ENCODE measurements around the gene IFI6. TPM values are rescaled to one million over a fixed set of nuclear protein-coding genes. Genes with fewer than 3 reads are reported as not detected.
"Not testable (repeated sequence)": the region's sequence is repeated elsewhere in the genome, so short reads cannot be mapped to it uniquely, and the experiment has no call there.

The IFI6 gene
- total RNA-seq, 1 donor from 2014 or later: 35.0 TPM

- intact Hi-C loops (cut with micrococcal nuclease): no loop called here
- H3K4me3 Mint-ChIP-seq (ENCODE audit: low read depth): no peak overlapping the region
- no peaks in the 10 kb centered on the region for H3K36me3 Mint-ChIP-seq (ENCODE audit: low read depth)
- H3K27me3 Mint-ChIP-seq (ENCODE audit: low read depth): no peaks in the 10 kb centered on the region
- H3K9me3 Mint-ChIP-seq: no peaks in the 10 kb centered on the region
- peaks cover 40% of the 10 kb centered on the region for H3K4me1 Mint-ChIP-seq (ENCODE audit: low read depth)
- DNase-seq (ENCODE audit: low spot score): no peak
- no peak overlapping the region for H3K27ac Mint-ChIP-seq
These were observed 44.9 kb downstream of the IFI6 start for GRCh38 chr1:27627061-27627460.

GRCh38 chr1:27626031-27626935, 45.7 kb downstream of the IFI6 start:
- no peak for DNase-seq (ENCODE audit: low spot score)
- Mint-ChIP-seq H3K36me3 (ENCODE audit: low read depth) (no peaks in the 10 kb centered on the region), H3K9me3 (no peaks in the 10 kb centered on the region), H3K27ac (no peak overlapping the region), H3K4me1 (ENCODE audit: low read depth) (peaks cover 32% of the 10 kb centered on the region), H3K4me3 (ENCODE audit: low read depth) (no peak overlapping the region), H3K27me3 (ENCODE audit: low read depth) (no peaks in the 10 kb centered on the region)
- intact Hi-C loops (cut with micrococcal nuclease): no loop called here

GRCh38 chr1:27624467-27625178, 47.4 kb downstream of the IFI6 start:
- Mint-ChIP-seq H3K27ac (no peak overlapping the region), H3K9me3 (no peaks in the 10 kb centered on the region), H3K36me3 (ENCODE audit: low read depth) (no peaks in the 10 kb centered on the region), H3K4me1 (ENCODE audit: low read depth) (peaks cover 26% of the 10 kb centered on the region), H3K4me3 (ENCODE audit: low read depth) (no peak overlapping the region), H3K27me3 (ENCODE audit: low read depth) (no peaks in the 10 kb centered on the region)
- intact Hi-C loops (cut with micrococcal nuclease): no loop called here
- no peak for DNase-seq (ENCODE audit: low spot score)

GRCh38 chr1:27623327-27624212, 48.4 kb downstream of the IFI6 start:
- peaks cover 24% of the 10 kb centered on the region for H3K4me1 Mint-ChIP-seq (ENCODE audit: low read depth)
- H3K4me3 Mint-ChIP-seq (ENCODE audit: low read depth): no peak overlapping the region
- H3K9me3 Mint-ChIP-seq: no peaks in the 10 kb centered on the region
- intact Hi-C loops (cut with micrococcal nuclease): no loop called here
- no peak overlapping the region for H3K27ac Mint-ChIP-seq
- no peaks in the 10 kb centered on the region for H3K27me3 Mint-ChIP-seq (ENCODE audit: low read depth)
- no peak for DNase-seq (ENCODE audit: low spot score)
- no peaks in the 10 kb centered on the region for H3K36me3 Mint-ChIP-seq (ENCODE audit: low read depth)

- H3K36me3 Mint-ChIP-seq (ENCODE audit: low read depth): no peaks in the 10 kb centered on the region
- no peak overlapping the region for H3K27ac Mint-ChIP-seq
- no peak overlapping the region for H3K4me3 Mint-ChIP-seq (ENCODE audit: low read depth)
- intact Hi-C loops (cut with micrococcal nuclease): no loop called here
- no peak for DNase-seq (ENCODE audit: low spot score)
- peaks cover 31% of the 10 kb centered on the region for H3K4me1 Mint-ChIP-seq (ENCODE audit: low read depth)
- no peaks in the 10 kb centered on the region for H3K9me3 Mint-ChIP-seq
- H3K27me3 Mint-ChIP-seq (ENCODE audit: low read depth): no peaks in the 10 kb centered on the region
These were observed 49.2 kb downstream of the IFI6 start for GRCh38 chr1:27622828-27623227.

- no peak overlapping the region for H3K27ac Mint-ChIP-seq
- H3K4me1 Mint-ChIP-seq (ENCODE audit: low read depth): peaks cover 40% of the 10 kb centered on the region
- H3K4me3 Mint-ChIP-seq (ENCODE audit: low read depth): no peak overlapping the region
These were observed 50.7 kb downstream of the IFI6 start for GRCh38 chr1:27621051-27621920.

GRCh38 chr1:27619782-27620438, 52.1 kb downstream of the IFI6 start:
- H3K9me3 Mint-ChIP-seq; H3K27me3 Mint-ChIP-seq (ENCODE audit: low read depth); H3K4me3 Mint-ChIP-seq (ENCODE audit: low read depth); intact Hi-C loops (cut with micrococcal nuclease); DNase-seq (ENCODE audit: low spot score); H3K36me3 Mint-ChIP-seq (ENCODE audit: low read depth): not testable (repeated sequence)
- H3K4me1 Mint-ChIP-seq (ENCODE audit: low read depth): peaks cover 39% of the 10 kb centered on the region
- H3K27ac Mint-ChIP-seq: peak overlapping the region; percentile 31

More at GRCh38 chr1:27621051-27621920, 50.7 kb downstream of the IFI6 start:
- DNase-seq (ENCODE audit: low spot score): no peak
- H3K36me3 Mint-ChIP-seq (ENCODE audit: low read depth): no peaks in the 10 kb centered on the region
- H3K9me3 Mint-ChIP-seq: no peaks in the 10 kb centered on the region
- intact Hi-C loops (cut with micrococcal nuclease): no loop called here
- no peaks in the 10 kb centered on the region for H3K27me3 Mint-ChIP-seq (ENCODE audit: low read depth)

- intact Hi-C loops (cut with micrococcal nuclease): no loop called here
- no peak for DNase-seq (ENCODE audit: low spot score)
- Mint-ChIP-seq H3K9me3 (no peaks in the 10 kb centered on the region), H3K27me3 (ENCODE audit: low read depth) (no peaks in the 10 kb centered on the region), H3K27ac (peak overlapping the region; percentile 69), H3K36me3 (ENCODE audit: low read depth) (no peaks in the 10 kb centered on the region), H3K4me1 (ENCODE audit: low read depth) (peaks cover 42% of the 10 kb centered on the region), H3K4me3 (ENCODE audit: low read depth) (no peak overlapping the region)
These were observed 53.5 kb downstream of the IFI6 start for GRCh38 chr1:27618341-27619082.

- peak overlapping the region; percentile 46 for H3K27ac Mint-ChIP-seq
- intact Hi-C loops (cut with micrococcal nuclease): no loop called here
- H3K4me1 Mint-ChIP-seq (ENCODE audit: low read depth): peaks cover 34% of the 10 kb centered on the region
- no peaks in the 10 kb centered on the region for H3K9me3 Mint-ChIP-seq
- no peaks in the 10 kb centered on the region for H3K27me3 Mint-ChIP-seq (ENCODE audit: low read depth)
- DNase-seq (ENCODE audit: low spot score): no peak
- H3K4me3 Mint-ChIP-seq (ENCODE audit: low read depth): no peak overlapping the region
- H3K36me3 Mint-ChIP-seq (ENCODE audit: low read depth): no peaks in the 10 kb centered on the region
These were observed 54.6 kb downstream of the IFI6 start for GRCh38 chr1:27617420-27617819.

- no peak for DNase-seq (ENCODE audit: low spot score)
- H3K4me1 Mint-ChIP-seq (ENCODE audit: low read depth): peaks cover 33% of the 10 kb centered on the region
These were observed 55.6 kb downstream of the IFI6 start for GRCh38 chr1:27616441-27616840.

More at GRCh38 chr1:27616441-27616840, 55.6 kb downstream of the IFI6 start:
- Mint-ChIP-seq H3K9me3 (no peaks in the 10 kb centered on the region), H3K27ac (no peak overlapping the region), H3K4me3 (ENCODE audit: low read depth) (no peak overlapping the region), H3K27me3 (ENCODE audit: low read depth) (peaks cover 2% of the 10 kb centered on the region), H3K36me3 (ENCODE audit: low read depth) (no peaks in the 10 kb centered on the region)
- intact Hi-C loops (cut with micrococcal nuclease): no loop called here
